ENCODE measurements around the gene RHBDD2. TPM values are rescaled to one million over a fixed set of nuclear protein-coding genes. Genes with fewer than 3 reads are reported as not detected.
"Not testable (repeated sequence)": the region's sequence is repeated elsewhere in the genome, so short reads cannot be mapped to it uniquely, and the experiment has no call there.

RHBDD2 gene
- polyA plus RNA-seq, 2 donors = 32.9 to 36.0 TPM

- no peaks in the 10 kb centered on the region for H3K27me3 ChIP-seq (ENCODE audit: control insufficient read depth in 1 of 2, insufficient read depth in 2 of 2, low read length in 2 of 2)
- no peaks in the 10 kb centered on the region for H3K9me3 ChIP-seq (ENCODE audit: control insufficient read depth in 2 of 2, insufficient read depth in 1 of 2, low read depth in 1 of 2, low read length in 1 of 2)
- no peak overlapping the region for H3K27ac ChIP-seq (ENCODE audit: low read depth in 2 of 2, low read length in 1 of 2)
- no peaks in the 10 kb centered on the region for H3K36me3 ChIP-seq (ENCODE audit: control insufficient read depth in 2 of 2, insufficient read depth in 2 of 2, low read length in 1 of 2)
- H3K4me3 ChIP-seq (ENCODE audit: low read depth in 1 of 2, low read length in 2 of 2) = no peak overlapping the region
- peaks cover 0 to 4% of the 10 kb centered on the region in 2 donors for H3K4me1 ChIP-seq (ENCODE audit: control insufficient read depth in 2 of 2, insufficient read depth in 2 of 2, low read length in 1 of 2)
- WGBS, 2 donors = 57 to 60% methylated on average over 4 of the region's 4 CpGs
These were observed 17.2 kb upstream of the RHBDD2 start for GRCh38 chr7:75861636-75862035.

- WGBS, 2 donors = 92 to 93% methylated on average over 4 of the region's 4 CpGs
- not testable (repeated sequence) for H3K9me3 ChIP-seq (ENCODE audit: control insufficient read depth in 2 of 2, insufficient read depth in 1 of 2, low read depth in 1 of 2, low read length in 1 of 2); H3K27ac ChIP-seq (ENCODE audit: low read depth in 2 of 2, low read length in 1 of 2); H3K36me3 ChIP-seq (ENCODE audit: control insufficient read depth in 2 of 2, insufficient read depth in 2 of 2, low read length in 1 of 2); H3K27me3 ChIP-seq (ENCODE audit: control insufficient read depth in 1 of 2, insufficient read depth in 2 of 2, low read length in 2 of 2); H3K4me1 ChIP-seq (ENCODE audit: control insufficient read depth in 2 of 2, insufficient read depth in 2 of 2, low read length in 1 of 2); H3K4me3 ChIP-seq (ENCODE audit: low read depth in 1 of 2, low read length in 2 of 2)
These were observed 14.6 kb upstream of the RHBDD2 start for GRCh38 chr7:75864251-75864650.

DNA sequence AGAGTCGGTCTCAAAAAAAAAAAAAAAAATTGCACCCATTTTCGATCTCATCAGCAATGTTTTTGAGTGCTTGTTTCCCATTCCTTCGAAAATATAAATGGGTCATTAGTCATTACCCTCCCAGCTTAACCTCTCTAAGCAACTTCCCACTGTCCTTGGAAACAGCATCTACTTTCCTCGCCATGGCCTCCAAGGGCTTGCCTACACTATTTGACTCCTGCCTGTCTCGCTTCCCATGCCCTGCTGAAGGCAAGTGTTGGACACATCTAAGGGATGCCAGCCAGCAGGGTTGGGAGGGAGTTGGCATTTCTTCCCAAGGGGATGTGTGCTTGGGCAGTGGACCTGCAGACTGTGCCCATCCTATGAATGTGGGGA, 12.7 kb upstream of the RHBDD2 start:
- peaks cover 0 to 4% of the 10 kb centered on the region in 2 donors for H3K4me1 ChIP-seq (ENCODE audit: control insufficient read depth in 2 of 2, insufficient read depth in 2 of 2, low read length in 1 of 2)
- H3K36me3 ChIP-seq (ENCODE audit: control insufficient read depth in 2 of 2, insufficient read depth in 2 of 2, low read length in 1 of 2) = no peaks in the 10 kb centered on the region
- H3K27ac ChIP-seq (ENCODE audit: low read depth in 2 of 2, low read length in 1 of 2) = no peak overlapping the region
- no peak overlapping the region for H3K4me3 ChIP-seq (ENCODE audit: low read depth in 1 of 2, low read length in 2 of 2)
- 41 to 52% methylated on average over 5 of the region's 5 CpGs for WGBS, 2 donors
- H3K9me3 ChIP-seq (ENCODE audit: control insufficient read depth in 2 of 2, insufficient read depth in 1 of 2, low read depth in 1 of 2, low read length in 1 of 2) = no peaks in the 10 kb centered on the region
- no peaks in the 10 kb centered on the region for H3K27me3 ChIP-seq (ENCODE audit: control insufficient read depth in 1 of 2, insufficient read depth in 2 of 2, low read length in 2 of 2)

GRCh38 chr7:75866489-75867389, 12.1 kb upstream of the RHBDD2 start:
- H3K27ac ChIP-seq (ENCODE audit: low read depth in 2 of 2, low read length in 1 of 2) = no peak overlapping the region
- no peaks in the 10 kb centered on the region for H3K27me3 ChIP-seq (ENCODE audit: control insufficient read depth in 1 of 2, insufficient read depth in 2 of 2, low read length in 2 of 2)
- no peaks in the 10 kb centered on the region for H3K9me3 ChIP-seq (ENCODE audit: control insufficient read depth in 2 of 2, insufficient read depth in 1 of 2, low read depth in 1 of 2, low read length in 1 of 2)
- no peak overlapping the region for H3K4me3 ChIP-seq (ENCODE audit: low read depth in 1 of 2, low read length in 2 of 2)
- WGBS, 2 donors = 39 to 46% methylated on average over 19 of the region's 19 CpGs
- peaks cover 0 to 4% of the 10 kb centered on the region in 2 donors for H3K4me1 ChIP-seq (ENCODE audit: control insufficient read depth in 2 of 2, insufficient read depth in 2 of 2, low read length in 1 of 2)
- H3K36me3 ChIP-seq (ENCODE audit: control insufficient read depth in 2 of 2, insufficient read depth in 2 of 2, low read length in 1 of 2) = no peaks in the 10 kb centered on the region

DNA sequence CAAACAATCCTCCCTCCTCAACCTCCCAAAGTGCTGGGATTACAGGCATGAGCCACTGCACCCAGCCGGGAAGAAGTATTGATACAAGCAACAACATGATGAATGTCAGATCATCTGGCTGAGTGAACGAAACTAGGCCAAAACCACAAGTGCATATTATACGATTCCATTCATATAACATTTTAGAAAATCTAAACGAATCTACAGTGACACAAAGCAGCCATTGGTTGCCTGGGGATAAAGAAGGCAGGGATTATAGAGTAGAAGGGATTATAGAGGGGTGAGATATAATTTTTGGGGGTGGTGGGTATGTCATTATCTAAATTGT, 11.5 kb upstream of the RHBDD2 start:
- no peaks in the 10 kb centered on the region for H3K27me3 ChIP-seq (ENCODE audit: control insufficient read depth in 1 of 2, insufficient read depth in 2 of 2, low read length in 2 of 2)
- H3K9me3 ChIP-seq (ENCODE audit: control insufficient read depth in 2 of 2, insufficient read depth in 1 of 2, low read depth in 1 of 2, low read length in 1 of 2) = no peaks in the 10 kb centered on the region
- H3K4me1 ChIP-seq (ENCODE audit: control insufficient read depth in 2 of 2, insufficient read depth in 2 of 2, low read length in 1 of 2) = peaks cover 0 to 4% of the 10 kb centered on the region in 2 donors
- no peak overlapping the region for H3K27ac ChIP-seq (ENCODE audit: low read depth in 2 of 2, low read length in 1 of 2)
- H3K4me3 ChIP-seq (ENCODE audit: low read depth in 1 of 2, low read length in 2 of 2) = no peak overlapping the region
- 59 to 60% methylated on average over 4 of the region's 4 CpGs for WGBS, 2 donors
- no peaks in the 10 kb centered on the region for H3K36me3 ChIP-seq (ENCODE audit: control insufficient read depth in 2 of 2, insufficient read depth in 2 of 2, low read length in 1 of 2)

GRCh38 chr7:75868153-75868552, 10.7 kb upstream of the RHBDD2 start:
- no peaks in the 10 kb centered on the region for H3K27me3 ChIP-seq (ENCODE audit: control insufficient read depth in 1 of 2, insufficient read depth in 2 of 2, low read length in 2 of 2)
- peaks cover 0 to 4% of the 10 kb centered on the region in 2 donors for H3K4me1 ChIP-seq (ENCODE audit: control insufficient read depth in 2 of 2, insufficient read depth in 2 of 2, low read length in 1 of 2)
- H3K4me3 ChIP-seq (ENCODE audit: low read depth in 1 of 2, low read length in 2 of 2) = no peak overlapping the region
- no peaks in the 10 kb centered on the region for H3K9me3 ChIP-seq (ENCODE audit: control insufficient read depth in 2 of 2, insufficient read depth in 1 of 2, low read depth in 1 of 2, low read length in 1 of 2)
- no peaks in the 10 kb centered on the region for H3K36me3 ChIP-seq (ENCODE audit: control insufficient read depth in 2 of 2, insufficient read depth in 2 of 2, low read length in 1 of 2)
- 89 to 90% methylated on average over 2 of the region's 2 CpGs for WGBS, 2 donors
- H3K27ac ChIP-seq (ENCODE audit: low read depth in 2 of 2, low read length in 1 of 2) = no peak overlapping the region

- Histone ChIP-seq H3K27me3 (ENCODE audit: control insufficient read depth in 1 of 2, insufficient read depth in 2 of 2, low read length in 2 of 2) (no peaks in the 10 kb centered on the region), H3K4me3 (ENCODE audit: low read depth in 1 of 2, low read length in 2 of 2) (no peak overlapping the region), H3K27ac (ENCODE audit: low read depth in 2 of 2, low read length in 1 of 2) (no peak overlapping the region), H3K9me3 (ENCODE audit: control insufficient read depth in 2 of 2, insufficient read depth in 1 of 2, low read depth in 1 of 2, low read length in 1 of 2) (no peaks in the 10 kb centered on the region), H3K4me1 (ENCODE audit: control insufficient read depth in 2 of 2, insufficient read depth in 2 of 2, low read length in 1 of 2) (peaks cover 0 to 4% of the 10 kb centered on the region in 2 donors), H3K36me3 (ENCODE audit: control insufficient read depth in 2 of 2, insufficient read depth in 2 of 2, low read length in 1 of 2) (no peaks in the 10 kb centered on the region)
- 79 to 82% methylated on average over 7 of the region's 7 CpGs for WGBS, 2 donors
These were observed 9.0 kb upstream of the RHBDD2 start for GRCh38 chr7:75869776-75870379.

DNA sequence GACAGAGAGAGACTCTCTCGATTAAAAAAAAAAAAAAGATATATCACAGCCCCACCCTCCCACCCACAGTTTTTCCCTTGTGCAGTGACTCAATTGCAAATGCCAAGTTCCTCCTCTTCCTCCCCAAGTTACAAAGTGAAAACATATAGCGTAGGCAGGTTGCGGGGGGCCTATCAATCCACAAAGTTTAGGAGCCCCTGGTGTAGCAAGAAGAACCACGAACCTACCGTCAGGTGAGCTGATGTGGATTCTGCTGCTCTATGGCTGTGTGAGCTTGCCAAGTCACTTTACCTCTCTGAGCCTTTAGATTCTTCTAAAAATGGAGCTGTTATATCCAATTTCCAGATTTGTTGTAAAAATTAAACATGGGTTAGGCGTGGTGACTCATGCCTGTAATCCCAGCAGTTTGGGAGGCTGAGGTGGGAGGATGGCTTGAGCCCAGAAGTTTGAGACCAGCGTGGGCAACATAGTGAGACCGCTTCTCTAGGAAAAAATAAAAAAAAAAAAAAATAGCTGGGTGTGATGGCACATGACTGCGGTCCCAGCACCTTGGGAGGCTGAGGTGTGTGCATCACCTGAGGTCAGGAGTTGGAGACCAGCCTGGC, 8.2 kb upstream of the RHBDD2 start:
- Histone ChIP-seq H3K27ac (ENCODE audit: low read depth in 2 of 2, low read length in 1 of 2) (no peak overlapping the region), H3K9me3 (ENCODE audit: control insufficient read depth in 2 of 2, insufficient read depth in 1 of 2, low read depth in 1 of 2, low read length in 1 of 2) (no peaks in the 10 kb centered on the region), H3K36me3 (ENCODE audit: control insufficient read depth in 2 of 2, insufficient read depth in 2 of 2, low read length in 1 of 2) (no peaks in the 10 kb centered on the region), H3K4me3 (ENCODE audit: low read depth in 1 of 2, low read length in 2 of 2) (no peak overlapping the region), H3K27me3 (ENCODE audit: control insufficient read depth in 1 of 2, insufficient read depth in 2 of 2, low read length in 2 of 2) (no peaks in the 10 kb centered on the region), H3K4me1 (ENCODE audit: control insufficient read depth in 2 of 2, insufficient read depth in 2 of 2, low read length in 1 of 2) (peaks cover 0 to 4% of the 10 kb centered on the region in 2 donors)
- WGBS, 2 donors = 75 to 81% methylated on average over 9 of the region's 9 CpGs

DNA sequence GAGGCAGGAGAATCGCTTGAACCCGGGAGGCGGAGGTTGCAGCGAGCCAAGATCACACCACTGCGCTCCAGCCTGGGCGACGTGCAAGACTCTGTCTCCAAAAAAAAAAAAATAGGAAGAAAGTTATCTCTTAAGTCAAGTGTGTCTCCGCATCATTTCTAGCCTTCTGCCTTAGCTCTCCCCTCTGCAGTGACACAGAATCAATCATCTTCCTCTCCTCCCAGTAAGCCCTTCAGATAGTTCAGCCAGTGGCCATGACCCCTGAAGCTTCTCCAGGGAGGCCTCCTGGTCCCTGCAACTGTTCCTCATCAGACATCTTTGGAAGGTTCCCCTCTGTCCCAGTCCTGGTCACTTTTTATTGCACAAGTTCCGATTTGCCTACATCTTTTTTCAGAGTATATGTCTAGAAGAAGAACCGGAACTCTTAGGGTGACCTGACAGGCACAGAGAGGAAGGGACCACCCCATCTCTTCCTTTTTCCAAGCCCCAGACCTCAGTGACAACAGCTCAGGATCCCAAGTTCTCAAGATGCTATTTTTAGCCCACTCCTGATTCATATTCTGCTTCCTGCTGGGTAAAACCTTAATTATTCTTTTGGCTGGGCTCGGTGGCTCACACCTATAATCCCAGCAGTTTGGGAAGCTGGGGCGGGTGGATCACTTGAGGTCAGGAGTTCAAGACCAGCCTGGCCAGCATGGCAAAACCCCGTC, 6.6 kb upstream of the RHBDD2 start:
- H3K4me1 ChIP-seq (ENCODE audit: control insufficient read depth in 2 of 2, insufficient read depth in 2 of 2, low read length in 1 of 2) = peaks cover 0 to 2% of the 10 kb centered on the region in 2 donors
- H3K27ac ChIP-seq (ENCODE audit: low read depth in 2 of 2, low read length in 1 of 2) = no peak overlapping the region
- H3K4me3 ChIP-seq (ENCODE audit: low read depth in 1 of 2, low read length in 2 of 2) = no peak overlapping the region
- H3K9me3 ChIP-seq (ENCODE audit: control insufficient read depth in 2 of 2, insufficient read depth in 1 of 2, low read depth in 1 of 2, low read length in 1 of 2) = no peaks in the 10 kb centered on the region
- 58 to 59% methylated on average over 13 of the region's 13 CpGs for WGBS, 2 donors
- no peaks in the 10 kb centered on the region for H3K36me3 ChIP-seq (ENCODE audit: control insufficient read depth in 2 of 2, insufficient read depth in 2 of 2, low read length in 1 of 2)
- H3K27me3 ChIP-seq (ENCODE audit: control insufficient read depth in 1 of 2, insufficient read depth in 2 of 2, low read length in 2 of 2) = no peaks in the 10 kb centered on the region
